GM23248 (cell line): ENCODE data around the gene IGSF21.

Source experiments
- EZH2 ChIP-seq: fragments of 200-600 bp; sonication (generic); IDR thresholded peaks from 2 replicates; pipeline ENCODE4 v1.6.1; 2018; ENCODE audit warnings: antibody characterized with exemption, mild to moderate bottlenecking; ENCODE audit not compliant: insufficient read depth, poor library complexity, severe bottlenecking
- EZH2phosphoT487 ChIP-seq: fragments of 200-600 bp; sonication (generic); IDR thresholded peaks from 2 replicates; pipeline ENCODE4 v1.6.1; 2018; ENCODE audit warnings: antibody characterized with exemption, moderate library complexity, mild to moderate bottlenecking, low read depth; ENCODE audit not compliant: insufficient read depth

GRCh38 chr1:18422076-18422777 lies 314.6 kb downstream of the IGSF21 start:
- TF ChIP-seq EZH2 = no peak
- TF ChIP-seq EZH2phosphoT487 = no peak
